Testis (tissue), 3 donors: ENCODE results near the gene LY6G5C. TPM values are rescaled to one million over a fixed set of nuclear protein-coding genes. Genes with fewer than 3 reads are reported as not detected.

Experiments used
- DNase-seq: peaks from one replicate; pipeline ENCODE4 v3.0.0-alpha.2; 2019
- H3K27ac ChIP-seq, 2 donors: fragments of 200-600 bp; sonication (generic); one replicate each; pipeline ENCODE4 v1.5.1; 2019
- H3K27me3 ChIP-seq: fragments of 200-600 bp; sonication (generic); one replicate; pipeline ENCODE4 v1.5.1; 2019
- H3K36me3 ChIP-seq: fragments of 200-600 bp; sonication (generic); one replicate; pipeline ENCODE4 v1.5.1; 2017; ENCODE audit warnings: low read depth; ENCODE audit errors: missing control alignments
- H3K4me1 ChIP-seq: fragments of 200-600 bp; sonication (generic); one replicate; pipeline ENCODE4 v1.5.1; 2019
- H3K4me3 ChIP-seq, 2 donors: fragments of 200-600 bp; sonication (generic); one replicate each; pipeline ENCODE4 v1.5.1; 2017 to 2019
- H3K9me3 ChIP-seq: fragments of 200-600 bp; sonication (generic); one replicate; pipeline ENCODE4 v1.5.1; 2017
- CTCF ChIP-seq, 3 experiments: fragments of 450-650 bp in 2 of 3; fragments of 200-600 bp in 1 of 3; sonication (generic) in 1 of 3; IDR thresholded peaks; one replicate each; pipeline ENCODE4 v1.5.1; 2016 to 2019; ENCODE audit warnings: antibody characterized with exemption in 3 of 3, mild to moderate bottlenecking in 2 of 3, moderate library complexity in 1 of 3
- POLR2A ChIP-seq: fragments of 450-650 bp; IDR thresholded peaks from one replicate; pipeline ENCODE4 v1.6.1; 2017; ENCODE audit warnings: antibody characterized with exemption, mild to moderate bottlenecking, moderate library complexity
- WGBS, 2 donors: methylation state at CpG; one replicate each; pipeline ENCODE4 v1.1.5; 2018; 5-methylcytosine and 5-hydroxymethylcytosine counted together
- intact Hi-C: fragments of 100-400 bp; cut with DNase I; formaldehyde crosslinking; loops from one replicate; pipeline ENCODE4 v1.15.1; 2023; ENCODE audit warnings: low total_unique reads
- polyA plus RNA-seq: library from polyadenylated mRNA; stranded (reverse); fragments of 350-450 nt; fragmentation: Illumina TruSeq; extraction: RNeasy Lipid Tissue Mini Kit (QIAGEN cat#74804); gene quantifications from one replicate; pipeline ENCODE4 v1.2.3, GENCODE V29; 2014; ENCODE audit warnings: low read depth, low replicate concordance; ENCODE audit not compliant: insufficient read depth
- total RNA-seq, 2 donors: library from RNA; depleted of rRNA; stranded (reverse); fragments of >200 nt; gene quantifications; one replicate each; pipeline ENCODE4 v1.2.3, GENCODE V29; 2016

The LY6G5C gene
- total and polyA plus RNA-seq, 3 donors from 2014 or later, result 8.7 to 18.3 (median 14.0) TPM

- H3K4me3 ChIP-seq, result peak overlapping the region; percentile 81 to 93
- H3K27ac ChIP-seq, result peak overlapping the region; percentile 90 to 97
- 5 to 7% methylated on average over 16 to 17 of the region's 17 CpGs for WGBS, 2 donors
- no peaks in the 10 kb centered on the region for H3K9me3 ChIP-seq
- no peaks in the 10 kb centered on the region for H3K27me3 ChIP-seq
- no peaks in the 10 kb centered on the region for H3K36me3 ChIP-seq
- DNase-seq, result peak; percentile 33
- H3K4me1 ChIP-seq, result peaks cover 40% of the 10 kb centered on the region
- intact Hi-C loops, result no loop called here
- no peak for TF ChIP-seq CTCF (IDR thresholded peaks at IDR 0.05)
- TF ChIP-seq POLR2A, result no peak
Observed at GRCh38 chr6:31663961-31664789, 16.7 kb downstream of the LY6G5C start.

- Histone ChIP-seq H3K27me3 (no peaks in the 10 kb centered on the region), H3K9me3 (no peaks in the 10 kb centered on the region), H3K4me1 (peaks cover 47% of the 10 kb centered on the region), H3K4me3 (peak overlapping the region; percentile 81 to 93), H3K36me3 (no peaks in the 10 kb centered on the region), H3K27ac (peak overlapping the region; percentile 90 to 97)
- DNase-seq, result no peak
- 39 to 45% methylated on average over 9 of the region's 9 CpGs for WGBS, 2 donors
- no peak for TF ChIP-seq POLR2A
- no peak for TF ChIP-seq CTCF (IDR thresholded peaks at IDR 0.05)
- intact Hi-C loops, result no loop called here
Observed at GRCh38 chr6:31663126-31663960, 17.5 kb downstream of the LY6G5C start.

- 85 to 88% methylated on average over 9 to 12 of the region's 12 CpGs for WGBS, 2 donors
- H3K9me3 ChIP-seq, result no peaks in the 10 kb centered on the region
- peaks cover 48% of the 10 kb centered on the region for H3K4me1 ChIP-seq
- no peaks in the 10 kb centered on the region for H3K27me3 ChIP-seq
- H3K36me3 ChIP-seq, result no peaks in the 10 kb centered on the region
- H3K4me3 ChIP-seq, result no peak overlapping the region
- intact Hi-C loops, result no loop called here
- no peak for DNase-seq
- H3K27ac ChIP-seq, result no peak overlapping the region
- TF ChIP-seq POLR2A (no peak), CTCF (IDR thresholded peaks at IDR 0.05) (no peak)
Observed at GRCh38 chr6:31662124-31662723, 18.6 kb downstream of the LY6G5C start.

GRCh38 chr6:31661262-31662123 lies 19.4 kb downstream of the LY6G5C start:
- DNase-seq, result no peak
- 68 to 71% methylated on average over 12 of the region's 12 CpGs for WGBS, 2 donors
- intact Hi-C loops, result no loop called here
- no peak for TF ChIP-seq CTCF (IDR thresholded peaks at IDR 0.05)
- Histone ChIP-seq H3K4me3 (no peak overlapping the region), H3K36me3 (no peaks in the 10 kb centered on the region), H3K27me3 (no peaks in the 10 kb centered on the region), H3K27ac (peak overlapping the region; percentile 59 to 85), H3K9me3 (no peaks in the 10 kb centered on the region), H3K4me1 (peaks cover 42% of the 10 kb centered on the region)
